GM12892 (cell line): ENCODE measurements around the gene UAP1.

Source experiments
- POLR2A ChIP-seq: IDR thresholded peaks from 2 replicates; pipeline ENCODE4 v1.6.1; 2011; ENCODE audit warnings: low read depth, low read length, control low read depth
- POLR2AphosphoS5 ChIP-seq: IDR thresholded peaks from 2 replicates; pipeline ENCODE4 v1.6.1; 2011; ENCODE audit warnings: low read depth, low read length, control low read depth
- TAF1 ChIP-seq: IDR thresholded peaks from 2 replicates; pipeline ENCODE4 v1.6.1; 2011; ENCODE audit warnings: low read depth, mild to moderate bottlenecking, control low read depth, low read length, borderline replicate concordance

- no peak for TF ChIP-seq POLR2A
- no peak for TF ChIP-seq TAF1
- no peak for TF ChIP-seq POLR2AphosphoS5
These were observed 35.1 kb downstream of the UAP1 start for GRCh38 chr1:162596514-162597170.
